ENCODE measurements around the gene INPP5J.

Gene INPP5J

DNA sequence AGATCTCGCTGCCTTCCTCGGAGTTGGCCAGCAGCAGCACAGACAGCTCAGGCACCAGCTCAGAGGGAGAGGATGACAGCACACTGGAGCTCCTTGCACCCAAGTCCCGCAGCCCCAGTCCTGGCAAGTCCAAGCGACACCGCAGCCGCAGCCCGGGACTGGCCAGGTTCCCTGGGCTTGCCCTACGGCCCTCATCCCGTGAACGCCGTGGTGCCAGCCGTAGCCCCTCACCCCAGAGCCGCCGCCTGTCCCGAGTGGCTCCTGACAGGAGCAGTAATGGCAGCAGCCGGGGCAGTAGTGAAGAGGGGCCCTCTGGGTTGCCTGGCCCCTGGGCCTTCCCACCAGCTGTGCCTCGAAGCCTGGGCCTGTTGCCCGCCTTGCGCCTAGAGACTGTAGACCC lies 11.1 kb downstream of the INPP5J start (continued):
- TF ChIP-seq, protein P1, sequence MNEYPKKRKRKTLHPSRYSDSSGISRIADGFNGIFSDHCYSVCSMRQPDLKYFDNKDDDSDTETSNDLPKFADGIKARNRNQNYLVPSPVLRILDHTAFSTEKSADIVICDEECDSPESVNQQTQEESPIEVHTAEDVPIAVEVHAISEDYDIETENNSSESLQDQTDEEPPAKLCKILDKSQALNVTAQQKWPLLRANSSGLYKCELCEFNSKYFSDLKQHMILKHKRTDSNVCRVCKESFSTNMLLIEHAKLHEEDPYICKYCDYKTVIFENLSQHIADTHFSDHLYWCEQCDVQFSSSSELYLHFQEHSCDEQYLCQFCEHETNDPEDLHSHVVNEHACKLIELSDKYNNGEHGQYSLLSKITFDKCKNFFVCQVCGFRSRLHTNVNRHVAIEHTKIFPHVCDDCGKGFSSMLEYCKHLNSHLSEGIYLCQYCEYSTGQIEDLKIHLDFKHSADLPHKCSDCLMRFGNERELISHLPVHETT (tag by site-specific recombination; IDR thresholded peaks at IDR 0.05): no peak
- no peak for TF ChIP-seq ZBTB1 (tag by site-specific recombination; IDR thresholded peaks at IDR 0.05)

DNA sequence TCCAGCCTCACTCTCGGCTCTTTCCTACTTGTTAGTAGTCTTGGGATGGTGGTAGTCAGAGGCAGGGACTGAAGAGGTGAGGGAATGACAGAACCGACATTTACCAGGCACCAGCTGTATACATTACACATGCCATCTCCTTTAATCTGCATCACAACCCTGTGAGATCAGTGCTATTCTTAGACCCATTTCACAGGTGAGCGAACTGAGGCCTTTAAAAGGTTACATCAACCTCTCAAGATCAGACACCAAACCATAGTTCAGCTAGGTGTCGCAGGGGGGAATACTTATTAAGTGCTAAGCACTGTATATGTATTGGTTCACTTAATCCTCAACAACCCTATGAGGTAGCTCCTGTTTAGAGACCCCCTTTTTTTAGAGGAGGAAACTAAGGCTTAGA lies 11.9 kb downstream of the INPP5J start:
- peaks cover 0 to 3% of the 10 kb centered on the region in 2 experiments; a peak in 2 of 3 replicates for H3K36me3 ChIP-seq (ENCODE audit: control insufficient read depth in 2 of 2, insufficient read depth in 1 of 2, low read length in 2 of 2)
- TF ChIP-seq TRIM28 (IDR thresholded peaks at IDR 0.05; ENCODE audit: borderline replicate concordance, low read length) (no peak), ZBTB1 (tag by site-specific recombination; IDR thresholded peaks at IDR 0.05) (no peak), HIC1 (tag by site-specific recombination; IDR thresholded peaks at IDR 0.05) (no peak), GLI4 (tag by site-specific recombination; IDR thresholded peaks at IDR 0.05) (no peak), ZNF239 (tag by site-specific recombination; IDR thresholded peaks at IDR 0.05) (no peak), ZNF514 (tag by site-specific recombination; IDR thresholded peaks at IDR 0.05) (no peak), SP7 (tag by site-specific recombination; IDR thresholded peaks at IDR 0.05) (no peak), WT1 (tag by site-specific recombination; IDR thresholded peaks at IDR 0.05) (no peak), MEIS1 (CRISPR knock-in tag; IDR thresholded peaks at IDR 0.05; ENCODE audit: borderline replicate concordance) (no peak)
- TF ChIP-seq, protein P2, sequence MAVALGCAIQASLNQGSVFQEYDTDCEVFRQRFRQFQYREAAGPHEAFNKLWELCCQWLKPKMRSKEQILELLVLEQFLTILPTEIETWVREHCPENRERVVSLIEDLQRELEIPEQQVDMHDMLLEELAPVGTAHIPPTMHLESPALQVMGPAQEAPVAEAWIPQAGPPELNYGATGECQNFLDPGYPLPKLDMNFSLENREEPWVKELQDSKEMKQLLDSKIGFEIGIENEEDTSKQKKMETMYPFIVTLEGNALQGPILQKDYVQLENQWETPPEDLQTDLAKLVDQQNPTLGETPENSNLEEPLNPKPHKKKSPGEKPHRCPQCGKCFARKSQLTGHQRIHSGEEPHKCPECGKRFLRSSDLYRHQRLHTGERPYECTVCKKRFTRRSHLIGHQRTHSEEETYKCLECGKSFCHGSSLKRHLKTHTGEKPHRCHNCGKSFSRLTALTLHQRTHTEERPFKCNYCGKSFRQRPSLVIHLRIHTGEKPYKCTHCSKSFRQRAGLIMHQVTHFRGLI (tag by site-specific recombination; IDR thresholded peaks at IDR 0.05): no peak
- TF ChIP-seq, protein P3, sequence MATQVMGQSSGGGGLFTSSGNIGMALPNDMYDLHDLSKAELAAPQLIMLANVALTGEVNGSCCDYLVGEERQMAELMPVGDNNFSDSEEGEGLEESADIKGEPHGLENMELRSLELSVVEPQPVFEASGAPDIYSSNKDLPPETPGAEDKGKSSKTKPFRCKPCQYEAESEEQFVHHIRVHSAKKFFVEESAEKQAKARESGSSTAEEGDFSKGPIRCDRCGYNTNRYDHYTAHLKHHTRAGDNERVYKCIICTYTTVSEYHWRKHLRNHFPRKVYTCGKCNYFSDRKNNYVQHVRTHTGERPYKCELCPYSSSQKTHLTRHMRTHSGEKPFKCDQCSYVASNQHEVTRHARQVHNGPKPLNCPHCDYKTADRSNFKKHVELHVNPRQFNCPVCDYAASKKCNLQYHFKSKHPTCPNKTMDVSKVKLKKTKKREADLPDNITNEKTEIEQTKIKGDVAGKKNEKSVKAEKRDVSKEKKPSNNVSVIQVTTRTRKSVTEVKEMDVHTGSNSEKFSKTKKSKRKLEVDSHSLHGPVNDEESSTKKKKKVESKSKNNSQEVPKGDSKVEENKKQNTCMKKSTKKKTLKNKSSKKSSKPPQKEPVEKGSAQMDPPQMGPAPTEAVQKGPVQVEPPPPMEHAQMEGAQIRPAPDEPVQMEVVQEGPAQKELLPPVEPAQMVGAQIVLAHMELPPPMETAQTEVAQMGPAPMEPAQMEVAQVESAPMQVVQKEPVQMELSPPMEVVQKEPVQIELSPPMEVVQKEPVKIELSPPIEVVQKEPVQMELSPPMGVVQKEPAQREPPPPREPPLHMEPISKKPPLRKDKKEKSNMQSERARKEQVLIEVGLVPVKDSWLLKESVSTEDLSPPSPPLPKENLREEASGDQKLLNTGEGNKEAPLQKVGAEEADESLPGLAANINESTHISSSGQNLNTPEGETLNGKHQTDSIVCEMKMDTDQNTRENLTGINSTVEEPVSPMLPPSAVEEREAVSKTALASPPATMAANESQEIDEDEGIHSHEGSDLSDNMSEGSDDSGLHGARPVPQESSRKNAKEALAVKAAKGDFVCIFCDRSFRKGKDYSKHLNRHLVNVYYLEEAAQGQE (tag by site-specific recombination; IDR thresholded peaks at IDR 0.05): no peak
- POLR2A ChIA-PET: interaction anchor here (0.9 kb wide), 1 partner anchor 27 kb away, joined by 4 read pairs; the partner anchor contains the start of gene SELENOM

GRCh38 chr22:31135706-31136105 lies 12.9 kb downstream of the INPP5J start:
- ChIA-PET CTCF (interaction anchor here (0.5 to 2.5 kb wide), 4 partner anchors 13 to 660 kb away, joined by 3 to 15 read pairs (median 6); partner anchors contain the start of gene SELENOM), POLR2A (interaction anchor here (0.8 to 1.4 kb wide), 2 partner anchors 13 to 24 kb away, joined by 3 read pairs; partner anchors contain the start of genes INPP5J and RNF185)
- TF ChIP-seq PRDM4 (tag by site-specific recombination; IDR thresholded peaks at IDR 0.05) (no peak), TCF7L2 (IDR thresholded peaks at IDR 0.05; ENCODE audit: borderline replicate concordance, low read depth, low read length) (no peak), ZNF211 (tag by site-specific recombination; IDR thresholded peaks at IDR 0.05; ENCODE audit: low read depth) (no peak), ZNF2 (tag by site-specific recombination; IDR thresholded peaks at IDR 0.05) (no peak), REPIN1 (tag by site-specific recombination; IDR thresholded peaks at IDR 0.05; ENCODE audit: low read depth) (no peak), ZNF138 (tag by site-specific recombination; IDR thresholded peaks at IDR 0.05; ENCODE audit: borderline replicate concordance) (no peak), GLIS2 (tag by site-specific recombination; IDR thresholded peaks at IDR 0.05) (no peak), ZBTB20 (tag by site-specific recombination; IDR thresholded peaks at IDR 0.05) (no peak)
- TF ChIP-seq, protein P4, sequence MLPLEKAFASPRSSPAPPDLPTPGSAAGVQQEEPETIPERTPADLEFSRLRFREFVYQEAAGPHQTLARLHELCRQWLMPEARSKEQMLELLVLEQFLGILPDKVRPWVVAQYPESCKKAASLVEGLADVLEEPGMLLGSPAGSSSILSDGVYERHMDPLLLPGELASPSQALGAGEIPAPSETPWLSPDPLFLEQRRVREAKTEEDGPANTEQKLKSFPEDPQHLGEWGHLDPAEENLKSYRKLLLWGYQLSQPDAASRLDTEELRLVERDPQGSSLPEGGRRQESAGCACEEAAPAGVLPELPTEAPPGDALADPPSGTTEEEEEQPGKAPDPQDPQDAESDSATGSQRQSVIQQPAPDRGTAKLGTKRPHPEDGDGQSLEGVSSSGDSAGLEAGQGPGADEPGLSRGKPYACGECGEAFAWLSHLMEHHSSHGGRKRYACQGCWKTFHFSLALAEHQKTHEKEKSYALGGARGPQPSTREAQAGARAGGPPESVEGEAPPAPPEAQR (tag by site-specific recombination; IDR thresholded peaks at IDR 0.05): no peak

More for the DNA sequence above, 11.9 kb downstream of the INPP5J start:
- CTCF ChIA-PET: interaction anchor here (0.6 to 2.5 kb wide), 4 partner anchors 14 to 146 kb away, joined by 3 to 15 read pairs (median 7); partner anchors contain the start of gene SELENOM
- H3K9me3 ChIP-seq (ENCODE audit: control insufficient read depth, insufficient read depth, low read depth, low read length): no peaks in the 10 kb centered on the region
- no peak overlapping the region for H3K4me3 ChIP-seq (ENCODE audit: low read depth, low read length)
- no peak overlapping the region for H3K27ac ChIP-seq (ENCODE audit: extremely low read depth, low read depth, low read length)
- H3K4me1 ChIP-seq (ENCODE audit: control insufficient read depth, insufficient read depth, low read length): peaks cover 7% of the 10 kb centered on the region

More at GRCh38 chr22:31135706-31136105, 12.9 kb downstream of the INPP5J start:
- no peak overlapping the region for H3K27ac ChIP-seq (ENCODE audit: extremely low read depth, low read depth, low read length)
- H3K4me3 ChIP-seq (ENCODE audit: low read depth, low read length): no peak overlapping the region
- H3K36me3 ChIP-seq (ENCODE audit: control insufficient read depth in 2 of 2, insufficient read depth in 1 of 2, low read length in 2 of 2): peaks cover 0 to 3% of the 10 kb centered on the region in 2 experiments; a peak in 2 of 3 replicates
- peaks cover 7% of the 10 kb centered on the region for H3K4me1 ChIP-seq (ENCODE audit: control insufficient read depth, insufficient read depth, low read length)
- no peaks in the 10 kb centered on the region for H3K9me3 ChIP-seq (ENCODE audit: control insufficient read depth, insufficient read depth, low read depth, low read length)

Data from HEK293 (cell line).